Endometrial microvascular endothelial cells (primary cell): ENCODE data around the gene PRR36. TPM values are rescaled to one million over a fixed set of nuclear protein-coding genes. Genes with fewer than 3 reads are reported as not detected.

Experiments
- in situ Hi-C: cut with HindIII; loops from 2 replicates; pipeline ENCODE4 v1.10.0; 2017; ENCODE audit warnings: low sequenced_read_pairs, low pct_unique_long_range_greater_than_20kb; ENCODE audit errors: inconsistent ontology term
- total RNA-seq: library from RNA; depleted of rRNA; stranded (reverse); fragments of >200 nt; gene quantifications from one replicate; pipeline ENCODE4 v1.2.3, GENCODE V29; 2015; ENCODE audit errors: inconsistent ontology term

PRR36 gene
- total RNA-seq, 1 donor from 2014 or later, result not detected

- in situ Hi-C loops, result no loop called here
Measured at GRCh38 chr19:7851623-7852500, 22.3 kb downstream of the PRR36 start.

- in situ Hi-C loops, result no loop called here
Measured at GRCh38 chr19:7850945-7851622, 23.1 kb downstream of the PRR36 start.

GRCh38 chr19:7850000-7850813 is 24.0 kb downstream of the PRR36 start:
- in situ Hi-C loops, result no loop called here

- in situ Hi-C loops, result no loop called here
Measured at GRCh38 chr19:7849631-7849999, 24.6 kb downstream of the PRR36 start.

- in situ Hi-C loops, result no loop called here
Measured at GRCh38 chr19:7848779-7849457, 25.3 kb downstream of the PRR36 start.

- in situ Hi-C loops, result no loop called here
Measured at GRCh38 chr19:7847664-7848063, 26.5 kb downstream of the PRR36 start.

GRCh38 chr19:7846155-7846646 is 28.0 kb downstream of the PRR36 start:
- in situ Hi-C loops, result no loop called here

- in situ Hi-C loops, result no loop called here
Measured at GRCh38 chr19:7845390-7846154, 28.6 kb downstream of the PRR36 start.

- in situ Hi-C loops, result no loop called here
Measured at GRCh38 chr19:7844951-7845350, 29.2 kb downstream of the PRR36 start.

- in situ Hi-C loops, result no loop called here
Measured at GRCh38 chr19:7844405-7844804, 29.8 kb downstream of the PRR36 start.

GRCh38 chr19:7843521-7843920 is 30.7 kb downstream of the PRR36 start:
- in situ Hi-C loops, result no loop called here

- in situ Hi-C loops, result no loop called here
Measured at GRCh38 chr19:7842661-7843294, 31.4 kb downstream of the PRR36 start.

GRCh38 chr19:7841751-7842660 is 32.2 kb downstream of the PRR36 start:
- in situ Hi-C loops, result no loop called here

GRCh38 chr19:7840629-7841028 is 33.6 kb downstream of the PRR36 start:
- in situ Hi-C loops, result no loop called here

- in situ Hi-C loops, result no loop called here
Measured at GRCh38 chr19:7839476-7839875, 34.7 kb downstream of the PRR36 start.

GRCh38 chr19:7833225-7834099 is 40.7 kb downstream of the PRR36 start:
- in situ Hi-C loops, result no loop called here
